GM23338 (cell line): Measurements from ENCODE around the gene DCP1B. TPM values are rescaled to one million over a fixed set of nuclear protein-coding genes. Genes with fewer than 3 reads are reported as not detected.

Experiments
- ATAC-seq: fragments of 200-7000 bp; cut with Tn5 transposase; 3 replicates; pipeline ENCODE4 v1.9.1; 2020
- DNase-seq: peaks from one replicate; pipeline ENCODE4 v3.0.0-alpha.2; 2015; ENCODE audit warnings: low spot score
- H2AFZ ChIP-seq: fragments of 200-600 bp; sonication (generic); 2 replicates; pipeline ENCODE4 v1.8.0; 2016; ENCODE audit warnings: antibody characterized with exemption, mild to moderate bottlenecking, moderate library complexity
- H3F3A ChIP-seq: fragments of 200-600 bp; sonication (generic); replicated peaks from 2 replicates; pipeline ENCODE4 v1.8.0; 2017; ENCODE audit warnings: antibody characterized with exemption, mixed run types, low read depth
- H3K27ac ChIP-seq: fragments of 200-600 bp; sonication (generic); 2 replicates; pipeline ENCODE4 v1.6.1; 2016; ENCODE audit warnings: low read depth
- H3K27me3 ChIP-seq: fragments of 200-600 bp; sonication (generic); 2 replicates; pipeline ENCODE4 v1.8.0; 2016; ENCODE audit warnings: mild to moderate bottlenecking, mixed run types, moderate library complexity; ENCODE audit not compliant: insufficient read depth
- H3K36me3 ChIP-seq: fragments of 200-600 bp; sonication (generic); 2 replicates; pipeline ENCODE4 v1.8.0; 2016; ENCODE audit warnings: mild to moderate bottlenecking; ENCODE audit not compliant: insufficient read depth
- H3K4me1 ChIP-seq: fragments of 200-600 bp; sonication (generic); 2 replicates; pipeline ENCODE4 v1.8.0; 2016; ENCODE audit warnings: mild to moderate bottlenecking, moderate library complexity; ENCODE audit not compliant: insufficient read depth
- H3K4me2 ChIP-seq: fragments of 200-600 bp; sonication (generic); 2 replicates; pipeline ENCODE4 v1.7.1; 2017; ENCODE audit warnings: mixed run types
- H3K4me3 ChIP-seq: fragments of 200-600 bp; sonication (generic); 2 replicates; pipeline ENCODE4 v1.6.1; 2016; ENCODE audit warnings: mixed run types
- H3K79me2 ChIP-seq: fragments of 200-600 bp; sonication (generic); replicated peaks from 2 replicates; pipeline ENCODE4 v1.8.0; 2017; ENCODE audit warnings: mild to moderate bottlenecking; ENCODE audit not compliant: insufficient read depth
- H3K9me2 ChIP-seq: fragments of 200-600 bp; sonication (generic); 2 replicates; pipeline ENCODE4 v1.8.0; 2017; ENCODE audit not compliant: insufficient read depth
- H4K20me1 ChIP-seq: fragments of 200-600 bp; sonication (generic); replicated peaks from 2 replicates; pipeline ENCODE4 v1.8.0; 2017; ENCODE audit warnings: mild to moderate bottlenecking; ENCODE audit not compliant: insufficient read depth
- H3K27ac Mint-ChIP-seq: 2 replicates; pipeline ENCODE4 v1.8.0; 2020; ENCODE audit warnings: inconsistent platforms, mild to moderate bottlenecking, moderate library complexity, mixed read lengths
- H3K27me3 Mint-ChIP-seq: 3 replicates; pipeline ENCODE4 v1.8.0; 2022; ENCODE audit warnings: low read depth, mild to moderate bottlenecking, moderate library complexity, mixed read lengths, inconsistent platforms; ENCODE audit not compliant: insufficient read depth, poor library complexity
- H3K36me3 Mint-ChIP-seq: 3 replicates; pipeline ENCODE4 v1.8.0; 2021; ENCODE audit warnings: low read depth, mild to moderate bottlenecking, inconsistent platforms, moderate library complexity, mixed read lengths
- H3K4me1 Mint-ChIP-seq: 3 replicates; pipeline ENCODE4 v1.8.0; 2020; ENCODE audit warnings: mild to moderate bottlenecking, inconsistent platforms, mixed read lengths
- H3K4me3 Mint-ChIP-seq: 3 replicates; pipeline ENCODE4 v1.8.0; 2021; ENCODE audit warnings: moderate library complexity, mild to moderate bottlenecking, inconsistent platforms, mixed read lengths
- H3K9me3 Mint-ChIP-seq: 3 replicates; pipeline ENCODE4 v1.8.0; 2020; ENCODE audit warnings: moderate library complexity, mild to moderate bottlenecking, inconsistent platforms, mixed read lengths
- CREB1 ChIP-seq: fragments of 250-450 bp; sonication (Bioruptor Pico); IDR thresholded peaks from 2 replicates; pipeline ENCODE4 v1.5.0; 2020; ENCODE audit warnings: low read depth, mild to moderate bottlenecking, moderate library complexity
- EZH2 ChIP-seq: fragments of 200-600 bp; sonication (generic); IDR thresholded peaks from one replicate; pipeline ENCODE4 v1.8.0; 2017; ENCODE audit warnings: antibody characterized with exemption, mild to moderate bottlenecking, low read depth; ENCODE audit not compliant: unreplicated experiment
- EZH2phosphoT487 ChIP-seq: fragments of 200-600 bp; sonication (generic); IDR thresholded peaks from one replicate; pipeline ENCODE4 v1.8.1; 2018; ENCODE audit warnings: antibody characterized with exemption; ENCODE audit not compliant: unreplicated experiment
- NANOG ChIP-seq: IDR thresholded peaks from 2 replicates; pipeline ENCODE4 v1.6.1; 2016; ENCODE audit warnings: antibody characterized with exemption, borderline replicate concordance
- POLR2AphosphoS5 ChIP-seq: IDR thresholded peaks from 2 replicates; pipeline ENCODE4 v1.6.1; 2016; ENCODE audit warnings: antibody characterized with exemption, low read depth
- STAT1 ChIP-seq: IDR thresholded peaks from one replicate; pipeline ENCODE4 v1.6.1; 2016; ENCODE audit warnings: antibody characterized with exemption; ENCODE audit not compliant: unreplicated experiment
- ZNF114 ChIP-seq: fragments of 250-450 bp; sonication (Bioruptor Pico); IDR thresholded peaks from 2 replicates; pipeline ENCODE4 v1.5.0; 2020; ENCODE audit warnings: mild to moderate bottlenecking, moderate library complexity
- ZNF331 ChIP-seq: fragments of 250-450 bp; sonication (Bioruptor Pico); IDR thresholded peaks from 2 replicates; pipeline ENCODE4 v1.5.0; 2020; ENCODE audit warnings: low read depth, mild to moderate bottlenecking, moderate library complexity
- polyA plus RNA-seq: library from polyadenylated mRNA; unstranded; fragments of >200 nt; fragmentation: Nextera tagmentation; extraction: Ambion mirVana; gene quantifications from 2 replicates; pipeline ENCODE4 v1.2.1, GENCODE V29; 2016
- total RNA-seq: library from RNA; depleted of rRNA; stranded (reverse); fragments of >200 nt; shearing (Covaris generic); gene quantifications from 2 replicates; pipeline ENCODE4 v1.2.3, GENCODE V29; 2014
- TF ChIP-seq, protein P1 (sequence below): IDR thresholded peaks from 2 replicates; pipeline ENCODE4 v1.6.1; 2016; ENCODE audit warnings: antibody characterized with exemption
- TF ChIP-seq, protein P2 (sequence below): IDR thresholded peaks from one replicate; pipeline ENCODE4 v1.6.1; 2018; ENCODE audit warnings: antibody characterized with exemption; ENCODE audit not compliant: unreplicated experiment
- TF ChIP-seq, protein P3 (sequence below): fragments of 250-450 bp; sonication (Bioruptor Pico); IDR thresholded peaks from 2 replicates; pipeline ENCODE4 v1.5.0; 2020; ENCODE audit warnings: mild to moderate bottlenecking, moderate library complexity
- TF ChIP-seq, protein P4 (sequence below), 2 experiments: fragments of 200-600 bp in 1 of 2; sonication (generic) in 1 of 2; conservative IDR thresholded peaks; 2 replicates each; pipeline versions ENCODE4 v1.5.1 to v1.6.1; 2016 to 2017; ENCODE audit warnings: antibody characterized with exemption in 2 of 2, low read depth in 2 of 2, mild to moderate bottlenecking in 2 of 2, moderate library complexity in 1 of 2

The DCP1B gene
- total and polyA plus RNA-seq, 2 experiments from 2014 or later = 24.4 to 29.8 TPM

DNA sequence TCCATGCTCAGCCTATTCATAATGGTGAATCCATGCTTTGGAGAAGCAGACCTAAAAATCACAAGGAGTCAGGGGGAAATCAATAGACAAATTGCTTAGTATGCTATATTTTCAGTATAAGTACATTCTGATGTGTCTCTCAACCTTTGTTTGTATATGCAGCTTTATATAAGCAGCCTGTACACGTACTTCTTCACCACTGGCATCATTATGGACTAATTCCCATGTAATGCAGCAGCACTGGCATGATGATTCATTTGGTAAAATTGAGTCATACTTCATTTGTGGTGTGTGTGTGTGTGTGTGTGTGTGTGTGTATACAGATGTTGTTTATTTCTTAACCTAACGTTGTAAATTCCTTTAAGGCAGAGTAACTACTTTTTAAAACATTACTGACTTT is 10.9 kb downstream of the DCP1B start:
- Histone ChIP-seq H3K9me2 (no peaks in the 10 kb centered on the region), H3K4me3 (no peak overlapping the region), H3K79me2 (0 out of 2 replicates have a peak, but pooled peaks cover 3% of the 10 kb centered on the region), H3K4me1 (peaks cover 29% of the 10 kb centered on the region), H3K27ac (no peak overlapping the region), H3F3A (no peaks in the 10 kb centered on the region), H3K4me2 (no peak overlapping the region), H3K36me3 (no peaks in the 10 kb centered on the region), H3K27me3 (no peaks in the 10 kb centered on the region), H2AFZ (no peak overlapping the region), H4K20me1 (no peaks in the 10 kb centered on the region)
- Mint-ChIP-seq H3K27ac (0 out of 2 replicates have a peak overlapping the region, but pooled peaks have one; percentile 19), H3K9me3 (no peaks in the 10 kb centered on the region), H3K4me1 (peaks cover 41% of the 10 kb centered on the region), H3K27me3 (no peaks in the 10 kb centered on the region), H3K36me3 (peaks cover 37% of the 10 kb centered on the region), H3K4me3 (no peak overlapping the region)
- TF ChIP-seq ZNF331 (no peak), EZH2 (no peak), NANOG (no peak), STAT1 (no peak), POLR2AphosphoS5 (no peak), EZH2phosphoT487 (no peak), ZNF114 (CRISPR knock-in tag) (no peak), CREB1 (CRISPR knock-in tag) (no peak)
- TF ChIP-seq, protein P1, sequence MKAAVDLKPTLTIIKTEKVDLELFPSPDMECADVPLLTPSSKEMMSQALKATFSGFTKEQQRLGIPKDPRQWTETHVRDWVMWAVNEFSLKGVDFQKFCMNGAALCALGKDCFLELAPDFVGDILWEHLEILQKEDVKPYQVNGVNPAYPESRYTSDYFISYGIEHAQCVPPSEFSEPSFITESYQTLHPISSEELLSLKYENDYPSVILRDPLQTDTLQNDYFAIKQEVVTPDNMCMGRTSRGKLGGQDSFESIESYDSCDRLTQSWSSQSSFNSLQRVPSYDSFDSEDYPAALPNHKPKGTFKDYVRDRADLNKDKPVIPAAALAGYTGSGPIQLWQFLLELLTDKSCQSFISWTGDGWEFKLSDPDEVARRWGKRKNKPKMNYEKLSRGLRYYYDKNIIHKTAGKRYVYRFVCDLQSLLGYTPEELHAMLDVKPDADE = no peak
- TF ChIP-seq, protein P2, sequence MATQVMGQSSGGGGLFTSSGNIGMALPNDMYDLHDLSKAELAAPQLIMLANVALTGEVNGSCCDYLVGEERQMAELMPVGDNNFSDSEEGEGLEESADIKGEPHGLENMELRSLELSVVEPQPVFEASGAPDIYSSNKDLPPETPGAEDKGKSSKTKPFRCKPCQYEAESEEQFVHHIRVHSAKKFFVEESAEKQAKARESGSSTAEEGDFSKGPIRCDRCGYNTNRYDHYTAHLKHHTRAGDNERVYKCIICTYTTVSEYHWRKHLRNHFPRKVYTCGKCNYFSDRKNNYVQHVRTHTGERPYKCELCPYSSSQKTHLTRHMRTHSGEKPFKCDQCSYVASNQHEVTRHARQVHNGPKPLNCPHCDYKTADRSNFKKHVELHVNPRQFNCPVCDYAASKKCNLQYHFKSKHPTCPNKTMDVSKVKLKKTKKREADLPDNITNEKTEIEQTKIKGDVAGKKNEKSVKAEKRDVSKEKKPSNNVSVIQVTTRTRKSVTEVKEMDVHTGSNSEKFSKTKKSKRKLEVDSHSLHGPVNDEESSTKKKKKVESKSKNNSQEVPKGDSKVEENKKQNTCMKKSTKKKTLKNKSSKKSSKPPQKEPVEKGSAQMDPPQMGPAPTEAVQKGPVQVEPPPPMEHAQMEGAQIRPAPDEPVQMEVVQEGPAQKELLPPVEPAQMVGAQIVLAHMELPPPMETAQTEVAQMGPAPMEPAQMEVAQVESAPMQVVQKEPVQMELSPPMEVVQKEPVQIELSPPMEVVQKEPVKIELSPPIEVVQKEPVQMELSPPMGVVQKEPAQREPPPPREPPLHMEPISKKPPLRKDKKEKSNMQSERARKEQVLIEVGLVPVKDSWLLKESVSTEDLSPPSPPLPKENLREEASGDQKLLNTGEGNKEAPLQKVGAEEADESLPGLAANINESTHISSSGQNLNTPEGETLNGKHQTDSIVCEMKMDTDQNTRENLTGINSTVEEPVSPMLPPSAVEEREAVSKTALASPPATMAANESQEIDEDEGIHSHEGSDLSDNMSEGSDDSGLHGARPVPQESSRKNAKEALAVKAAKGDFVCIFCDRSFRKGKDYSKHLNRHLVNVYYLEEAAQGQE = no peak
- TF ChIP-seq, protein P3, sequence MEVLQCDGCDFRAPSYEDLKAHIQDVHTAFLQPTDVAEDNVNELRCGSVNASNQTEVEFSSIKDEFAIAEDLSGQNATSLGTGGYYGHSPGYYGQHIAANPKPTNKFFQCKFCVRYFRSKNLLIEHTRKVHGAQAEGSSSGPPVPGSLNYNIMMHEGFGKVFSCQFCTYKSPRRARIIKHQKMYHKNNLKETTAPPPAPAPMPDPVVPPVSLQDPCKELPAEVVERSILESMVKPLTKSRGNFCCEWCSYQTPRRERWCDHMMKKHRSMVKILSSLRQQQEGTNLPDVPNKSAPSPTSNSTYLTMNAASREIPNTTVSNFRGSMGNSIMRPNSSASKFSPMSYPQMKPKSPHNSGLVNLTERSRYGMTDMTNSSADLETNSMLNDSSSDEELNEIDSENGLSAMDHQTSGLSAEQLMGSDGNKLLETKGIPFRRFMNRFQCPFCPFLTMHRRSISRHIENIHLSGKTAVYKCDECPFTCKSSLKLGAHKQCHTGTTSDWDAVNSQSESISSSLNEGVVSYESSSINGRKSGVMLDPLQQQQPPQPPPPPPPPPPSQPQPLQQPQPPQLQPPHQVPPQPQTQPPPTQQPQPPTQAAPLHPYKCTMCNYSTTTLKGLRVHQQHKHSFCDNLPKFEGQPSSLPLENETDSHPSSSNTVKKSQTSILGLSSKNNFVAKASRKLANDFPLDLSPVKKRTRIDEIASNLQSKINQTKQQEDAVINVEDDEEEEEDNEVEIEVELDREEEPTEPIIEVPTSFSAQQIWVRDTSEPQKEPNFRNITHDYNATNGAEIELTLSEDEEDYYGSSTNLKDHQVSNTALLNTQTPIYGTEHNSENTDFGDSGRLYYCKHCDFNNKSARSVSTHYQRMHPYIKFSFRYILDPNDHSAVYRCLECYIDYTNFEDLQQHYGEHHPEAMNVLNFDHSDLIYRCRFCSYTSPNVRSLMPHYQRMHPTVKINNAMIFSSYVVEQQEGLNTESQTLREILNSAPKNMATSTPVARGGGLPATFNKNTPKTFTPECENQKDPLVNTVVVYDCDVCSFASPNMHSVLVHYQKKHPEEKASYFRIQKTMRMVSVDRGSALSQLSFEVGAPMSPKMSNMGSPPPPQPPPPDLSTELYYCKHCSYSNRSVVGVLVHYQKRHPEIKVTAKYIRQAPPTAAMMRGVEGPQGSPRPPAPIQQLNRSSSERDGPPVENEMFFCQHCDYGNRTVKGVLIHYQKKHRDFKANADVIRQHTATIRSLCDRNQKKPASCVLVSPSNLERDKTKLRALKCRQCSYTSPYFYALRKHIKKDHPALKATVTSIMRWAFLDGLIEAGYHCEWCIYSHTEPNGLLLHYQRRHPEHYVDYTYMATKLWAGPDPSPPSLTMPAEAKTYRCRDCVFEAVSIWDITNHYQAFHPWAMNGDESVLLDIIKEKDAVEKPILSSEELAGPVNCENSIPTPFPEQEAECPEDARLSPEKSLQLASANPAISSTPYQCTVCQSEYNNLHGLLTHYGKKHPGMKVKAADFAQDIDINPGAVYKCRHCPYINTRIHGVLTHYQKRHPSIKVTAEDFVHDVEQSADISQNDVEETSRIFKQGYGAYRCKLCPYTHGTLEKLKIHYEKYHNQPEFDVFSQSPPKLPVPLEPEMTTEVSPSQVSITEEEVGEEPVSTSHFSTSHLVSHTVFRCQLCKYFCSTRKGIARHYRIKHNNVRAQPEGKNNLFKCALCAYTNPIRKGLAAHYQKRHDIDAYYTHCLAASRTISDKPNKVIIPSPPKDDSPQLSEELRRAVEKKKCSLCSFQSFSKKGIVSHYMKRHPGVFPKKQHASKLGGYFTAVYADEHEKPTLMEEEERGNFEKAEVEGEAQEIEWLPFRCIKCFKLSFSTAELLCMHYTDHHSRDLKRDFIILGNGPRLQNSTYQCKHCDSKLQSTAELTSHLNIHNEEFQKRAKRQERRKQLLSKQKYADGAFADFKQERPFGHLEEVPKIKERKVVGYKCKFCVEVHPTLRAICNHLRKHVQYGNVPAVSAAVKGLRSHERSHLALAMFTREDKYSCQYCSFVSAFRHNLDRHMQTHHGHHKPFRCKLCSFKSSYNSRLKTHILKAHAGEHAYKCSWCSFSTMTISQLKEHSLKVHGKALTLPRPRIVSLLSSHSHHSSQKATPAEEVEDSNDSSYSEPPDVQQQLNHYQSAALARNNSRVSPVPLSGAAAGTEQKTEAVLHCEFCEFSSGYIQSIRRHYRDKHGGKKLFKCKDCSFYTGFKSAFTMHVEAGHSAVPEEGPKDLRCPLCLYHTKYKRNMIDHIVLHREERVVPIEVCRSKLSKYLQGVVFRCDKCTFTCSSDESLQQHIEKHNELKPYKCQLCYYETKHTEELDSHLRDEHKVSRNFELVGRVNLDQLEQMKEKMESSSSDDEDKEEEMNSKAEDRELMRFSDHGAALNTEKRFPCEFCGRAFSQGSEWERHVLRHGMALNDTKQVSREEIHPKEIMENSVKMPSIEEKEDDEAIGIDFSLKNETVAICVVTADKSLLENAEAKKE (CRISPR knock-in tag) = no peak
- TF ChIP-seq, protein P4, sequence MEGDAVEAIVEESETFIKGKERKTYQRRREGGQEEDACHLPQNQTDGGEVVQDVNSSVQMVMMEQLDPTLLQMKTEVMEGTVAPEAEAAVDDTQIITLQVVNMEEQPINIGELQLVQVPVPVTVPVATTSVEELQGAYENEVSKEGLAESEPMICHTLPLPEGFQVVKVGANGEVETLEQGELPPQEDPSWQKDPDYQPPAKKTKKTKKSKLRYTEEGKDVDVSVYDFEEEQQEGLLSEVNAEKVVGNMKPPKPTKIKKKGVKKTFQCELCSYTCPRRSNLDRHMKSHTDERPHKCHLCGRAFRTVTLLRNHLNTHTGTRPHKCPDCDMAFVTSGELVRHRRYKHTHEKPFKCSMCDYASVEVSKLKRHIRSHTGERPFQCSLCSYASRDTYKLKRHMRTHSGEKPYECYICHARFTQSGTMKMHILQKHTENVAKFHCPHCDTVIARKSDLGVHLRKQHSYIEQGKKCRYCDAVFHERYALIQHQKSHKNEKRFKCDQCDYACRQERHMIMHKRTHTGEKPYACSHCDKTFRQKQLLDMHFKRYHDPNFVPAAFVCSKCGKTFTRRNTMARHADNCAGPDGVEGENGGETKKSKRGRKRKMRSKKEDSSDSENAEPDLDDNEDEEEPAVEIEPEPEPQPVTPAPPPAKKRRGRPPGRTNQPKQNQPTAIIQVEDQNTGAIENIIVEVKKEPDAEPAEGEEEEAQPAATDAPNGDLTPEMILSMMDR (conservative IDR thresholded peaks at IDR 0.05; ENCODE audit: low read depth in 2 of 2) = no peak
- ATAC-seq (no peak), DNase-seq (no peak)
